Brain microvascular endothelial cell (primary cell): ENCODE results near the gene BTBD1.
"Not testable (repeated sequence)": the region's sequence is repeated elsewhere in the genome, so short reads cannot be mapped to it uniquely, and the experiment has no call there.

Experiments used
- DNase-seq: peaks from one replicate; pipeline ENCODE4 v3.0.0-alpha.2; 2020
- H3K27ac ChIP-seq: fragments of 250-450 bp; sonication (Bioruptor Pico); 2 replicates; pipeline ENCODE4 v1.5.1; 2020; ENCODE audit warnings: mild to moderate bottlenecking, moderate library complexity
- H3K27me3 ChIP-seq: fragments of 250-450 bp; sonication (Bioruptor Pico); replicated peaks from 2 replicates; pipeline ENCODE4 v1.5.1; 2020; ENCODE audit warnings: mild to moderate bottlenecking
- H3K36me3 ChIP-seq: fragments of 250-450 bp; sonication (Bioruptor Pico); replicated peaks from 2 replicates; pipeline ENCODE4 v1.5.1; 2020; ENCODE audit warnings: mild to moderate bottlenecking
- H3K4me3 ChIP-seq: 2 replicates; pipeline ENCODE4 v1.5.1; 2011; ENCODE audit warnings: low read depth, mild to moderate bottlenecking, control low read depth, low read length, moderate library complexity
- CTCF ChIP-seq: IDR thresholded peaks from 2 replicates; pipeline ENCODE4 v1.5.1; 2011; ENCODE audit warnings: low read depth, mild to moderate bottlenecking, moderate library complexity, low read length, control low read depth, inconsistent platforms; ENCODE audit errors: missing control alignments
- in situ Hi-C: cut with HindIII; loops from 2 replicates; pipeline ENCODE4 v1.10.0; 2017; ENCODE audit warnings: low sequenced_read_pairs, low pct_ligation_motif_present

BTBD1 gene

GRCh38 chr15:83090465-83090864 is 23.4 kb upstream of the BTBD1 start:
- Histone ChIP-seq H3K36me3 (no peaks in the 10 kb centered on the region), H3K27me3 (no peaks in the 10 kb centered on the region), H3K4me3 (no peak overlapping the region), H3K27ac (no peak overlapping the region)
- in situ Hi-C loops: no loop called here
- no peak for TF ChIP-seq CTCF
- no peak for DNase-seq

- Histone ChIP-seq H3K4me3 (no peak overlapping the region), H3K27ac (no peak overlapping the region), H3K36me3 (no peaks in the 10 kb centered on the region), H3K27me3 (no peaks in the 10 kb centered on the region)
- in situ Hi-C loops: no loop called here
- DNase-seq: no peak
- TF ChIP-seq CTCF: no peak
Observed at GRCh38 chr15:83088876-83089275, 21.8 kb upstream of the BTBD1 start.

DNA sequence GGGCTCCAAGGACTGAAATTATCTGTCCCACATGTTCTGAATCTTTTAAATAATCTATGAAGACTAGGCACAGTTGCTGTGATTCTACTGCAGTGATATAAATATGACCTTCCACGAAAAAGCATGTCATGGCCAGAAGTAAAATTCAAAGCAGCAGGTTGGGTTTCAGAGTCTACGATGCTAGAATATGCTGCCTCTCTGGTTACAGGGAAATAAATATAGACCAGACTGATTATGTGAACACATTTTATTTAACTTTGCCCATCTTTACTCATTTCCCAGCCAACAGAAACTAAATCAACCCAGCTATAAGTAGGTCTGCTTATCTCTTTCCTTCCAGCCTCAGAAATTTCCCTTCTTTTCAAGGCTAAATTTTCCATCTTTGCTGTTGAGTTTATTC is 20.5 kb upstream of the BTBD1 start:
- in situ Hi-C loops: no loop called here
- H3K36me3 ChIP-seq: no peaks in the 10 kb centered on the region
- no peak for TF ChIP-seq CTCF
- H3K27ac ChIP-seq: no peak overlapping the region
- H3K4me3 ChIP-seq: no peak overlapping the region
- no peak for DNase-seq
- no peaks in the 10 kb centered on the region for H3K27me3 ChIP-seq

DNA sequence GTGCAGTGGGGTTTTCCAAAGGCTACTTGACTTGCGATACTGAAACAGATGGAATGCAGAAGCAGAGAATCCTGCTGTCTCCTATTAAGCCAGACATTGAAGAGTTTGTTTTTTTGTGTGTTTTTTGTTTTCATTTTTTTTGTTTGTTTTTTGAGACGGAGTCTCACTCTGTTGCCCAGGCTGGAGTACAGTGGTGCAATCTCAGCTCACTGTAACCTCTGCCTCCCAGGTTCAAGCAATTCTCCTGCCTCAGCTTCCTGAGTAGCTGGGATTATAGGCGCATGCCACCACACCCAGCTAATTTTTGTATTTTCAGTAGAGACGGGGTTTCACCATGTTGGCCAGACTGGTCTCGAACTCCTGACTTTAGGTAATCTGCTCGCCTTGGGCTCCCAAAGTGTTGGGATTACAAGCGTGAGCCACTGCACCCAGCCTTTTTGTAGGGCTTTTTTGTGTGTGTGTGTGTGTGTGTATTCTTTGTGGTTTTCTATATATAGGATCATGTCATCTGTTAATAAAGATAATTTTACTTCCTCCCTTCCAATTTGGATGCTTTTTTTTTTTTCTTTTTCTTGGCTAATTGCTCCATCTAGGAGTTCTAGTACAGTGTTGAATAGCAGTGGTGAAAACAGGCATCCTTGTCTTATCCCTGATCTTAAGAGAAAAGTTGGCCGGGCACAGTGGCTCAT is 19.0 kb upstream of the BTBD1 start:
- H3K27ac ChIP-seq, H3K4me3 ChIP-seq, in situ Hi-C loops, H3K27me3 ChIP-seq, DNase-seq, H3K36me3 ChIP-seq: not testable (repeated sequence)

GRCh38 chr15:83085461-83085860 is 18.4 kb upstream of the BTBD1 start:
- in situ Hi-C loops, H3K36me3 ChIP-seq, H3K27me3 ChIP-seq, H3K27ac ChIP-seq, DNase-seq, H3K4me3 ChIP-seq: not testable (repeated sequence)

- peaks cover 10% of the 10 kb centered on the region for H3K27me3 ChIP-seq
- no peaks in the 10 kb centered on the region for H3K36me3 ChIP-seq
- H3K4me3 ChIP-seq: no peak overlapping the region
- in situ Hi-C loops: no loop called here
- no peak for TF ChIP-seq CTCF
- no peak for DNase-seq
- H3K27ac ChIP-seq: no peak overlapping the region
Observed at GRCh38 chr15:83082730-83083386, 15.8 kb upstream of the BTBD1 start.
